ENCODE data around the gene IGDCC3. TPM values are rescaled to one million over a fixed set of nuclear protein-coding genes. Genes with fewer than 3 reads are reported as not detected.

IGDCC3 gene
- total and polyA plus RNA-seq, 2 donors from 2014 or later, result 0.22 to 0.49 TPM

- no peak for FAIRE-seq
Observed at GRCh38 chr15:65393557-65393956, 15.8 kb upstream of the IGDCC3 start.

GRCh38 chr15:65393091-65393490, 15.3 kb upstream of the IGDCC3 start:
- Histone ChIP-seq H3K9ac (ENCODE audit: low read length in 3 of 3) (no peak overlapping the region), H3K4me1 (ENCODE audit: control insufficient read depth in 2 of 3, insufficient read depth in 2 of 3, low read depth in 1 of 3, low read length in 3 of 3) (peaks cover 0 to 4% (median 0%) of the 10 kb centered on the region in 3 donors), H3K27ac (ENCODE audit: low read depth in 2 of 2, low read length in 2 of 2) (no peak overlapping the region), H3K27me3 (ENCODE audit: control insufficient read depth, insufficient read depth, low read length) (peaks cover 9% of the 10 kb centered on the region), H3K36me3 (ENCODE audit: control insufficient read depth in 2 of 3, insufficient read depth in 3 of 3, low read length in 3 of 3) (peaks cover 0 to 2% (median 0%) of the 10 kb centered on the region in 3 donors), H3K9me3 (ENCODE audit: control insufficient read depth in 2 of 3, insufficient read depth in 1 of 3, low read length in 3 of 3) (no peaks in the 10 kb centered on the region), H3K4me3 (ENCODE audit: low read length in 3 of 3) (no peak overlapping the region)
- DNase-seq, result peak in 1 of 5 donors; percentile 22
- TF ChIP-seq, protein P1, sequence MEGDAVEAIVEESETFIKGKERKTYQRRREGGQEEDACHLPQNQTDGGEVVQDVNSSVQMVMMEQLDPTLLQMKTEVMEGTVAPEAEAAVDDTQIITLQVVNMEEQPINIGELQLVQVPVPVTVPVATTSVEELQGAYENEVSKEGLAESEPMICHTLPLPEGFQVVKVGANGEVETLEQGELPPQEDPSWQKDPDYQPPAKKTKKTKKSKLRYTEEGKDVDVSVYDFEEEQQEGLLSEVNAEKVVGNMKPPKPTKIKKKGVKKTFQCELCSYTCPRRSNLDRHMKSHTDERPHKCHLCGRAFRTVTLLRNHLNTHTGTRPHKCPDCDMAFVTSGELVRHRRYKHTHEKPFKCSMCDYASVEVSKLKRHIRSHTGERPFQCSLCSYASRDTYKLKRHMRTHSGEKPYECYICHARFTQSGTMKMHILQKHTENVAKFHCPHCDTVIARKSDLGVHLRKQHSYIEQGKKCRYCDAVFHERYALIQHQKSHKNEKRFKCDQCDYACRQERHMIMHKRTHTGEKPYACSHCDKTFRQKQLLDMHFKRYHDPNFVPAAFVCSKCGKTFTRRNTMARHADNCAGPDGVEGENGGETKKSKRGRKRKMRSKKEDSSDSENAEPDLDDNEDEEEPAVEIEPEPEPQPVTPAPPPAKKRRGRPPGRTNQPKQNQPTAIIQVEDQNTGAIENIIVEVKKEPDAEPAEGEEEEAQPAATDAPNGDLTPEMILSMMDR (IDR thresholded peaks at IDR 0.05; ENCODE audit: borderline replicate concordance, extremely low read depth, insufficient read depth), result no peak
- intact Hi-C loops (cut with DNase I), result no loop called here
- FAIRE-seq, result no peak

More at GRCh38 chr15:65393557-65393956, 15.8 kb upstream of the IGDCC3 start:
- Histone ChIP-seq H3K9me3 (ENCODE audit: control insufficient read depth in 2 of 3, insufficient read depth in 1 of 3, low read length in 3 of 3) (no peaks in the 10 kb centered on the region), H3K9ac (ENCODE audit: low read length in 3 of 3) (no peak overlapping the region), H3K36me3 (ENCODE audit: control insufficient read depth in 2 of 3, insufficient read depth in 3 of 3, low read length in 3 of 3) (peaks cover 0 to 2% (median 0%) of the 10 kb centered on the region in 3 donors), H3K4me1 (ENCODE audit: control insufficient read depth in 2 of 3, insufficient read depth in 2 of 3, low read depth in 1 of 3, low read length in 3 of 3) (peaks cover 0 to 4% (median 0%) of the 10 kb centered on the region in 3 donors), H3K27me3 (ENCODE audit: control insufficient read depth, insufficient read depth, low read length) (peaks cover 9% of the 10 kb centered on the region), H3K4me3 (ENCODE audit: low read length in 3 of 3) (no peak overlapping the region), H3K27ac (ENCODE audit: low read depth in 2 of 2, low read length in 2 of 2) (no peak overlapping the region)
- TF ChIP-seq, protein P1 (IDR thresholded peaks at IDR 0.05; ENCODE audit: borderline replicate concordance, extremely low read depth, insufficient read depth), result no peak
- intact Hi-C loops (cut with DNase I), result no loop called here
- peak in 1 of 5 donors; percentile 24 for DNase-seq

DNA sequence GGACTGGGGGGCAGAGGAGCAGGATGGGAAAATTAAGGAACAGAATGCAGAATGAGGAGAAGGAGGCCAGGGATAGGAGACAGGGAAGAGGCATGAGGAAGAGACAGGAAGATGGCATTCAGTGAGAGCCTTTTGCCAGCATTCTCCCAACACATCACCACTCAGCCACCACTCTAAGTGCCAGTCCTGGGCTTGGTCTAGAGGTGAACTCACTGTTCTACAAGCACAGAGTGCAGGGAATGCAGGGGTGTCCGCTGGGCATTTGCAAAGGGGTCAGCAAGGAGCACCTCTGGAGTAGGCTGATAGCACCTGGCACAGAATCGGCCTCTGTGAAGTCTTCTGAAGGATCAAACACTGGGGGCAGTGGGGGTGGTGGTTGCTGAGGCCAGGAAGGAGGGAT, 14.6 kb upstream of the IGDCC3 start:
- TF ChIP-seq, protein P1 (IDR thresholded peaks at IDR 0.05; ENCODE audit: borderline replicate concordance, extremely low read depth, insufficient read depth), result no peak
- H3K9me3 ChIP-seq (ENCODE audit: control insufficient read depth in 2 of 3, insufficient read depth in 1 of 3, low read length in 3 of 3), result no peaks in the 10 kb centered on the region
- no peak overlapping the region for H3K9ac ChIP-seq (ENCODE audit: low read length in 3 of 3)
- H3K4me3 ChIP-seq (ENCODE audit: low read length in 3 of 3), result no peak overlapping the region
- H3K36me3 ChIP-seq (ENCODE audit: control insufficient read depth in 2 of 3, insufficient read depth in 3 of 3, low read length in 3 of 3), result peaks cover 0 to 2% (median 0%) of the 10 kb centered on the region in 3 donors
- intact Hi-C loops (cut with DNase I), result no loop called here
- H3K4me1 ChIP-seq (ENCODE audit: control insufficient read depth in 2 of 3, insufficient read depth in 2 of 3, low read depth in 1 of 3, low read length in 3 of 3), result peaks cover 0 to 4% (median 0%) of the 10 kb centered on the region in 3 donors
- peaks cover 9% of the 10 kb centered on the region for H3K27me3 ChIP-seq (ENCODE audit: control insufficient read depth, insufficient read depth, low read length)
- DNase-seq (peak in 1 of 5 donors; percentile 29), FAIRE-seq (no peak)
- H3K27ac ChIP-seq (ENCODE audit: low read depth in 2 of 2, low read length in 2 of 2), result no peak overlapping the region

DNA sequence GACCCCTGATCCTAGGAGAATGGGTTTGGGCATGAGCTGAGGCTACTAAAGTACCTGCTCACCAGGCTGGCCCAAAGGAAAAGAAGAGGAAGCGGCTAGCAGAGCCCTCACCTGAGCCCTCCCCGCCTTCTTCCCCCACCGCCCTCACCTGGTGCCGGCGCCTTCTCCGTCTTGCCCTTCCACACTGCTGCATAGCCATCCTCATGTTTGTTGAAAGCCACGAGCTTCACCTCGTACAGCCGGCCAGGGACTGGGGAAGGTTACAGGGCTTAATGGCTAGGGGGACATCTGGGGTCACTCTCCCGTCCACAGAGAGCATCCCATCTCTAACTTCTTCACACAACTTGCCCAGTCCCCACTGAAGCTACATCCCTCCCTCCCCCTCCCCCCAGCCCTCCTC, 13.9 kb upstream of the IGDCC3 start:
- Histone ChIP-seq H3K9ac (ENCODE audit: low read length in 3 of 3) (no peak overlapping the region), H3K36me3 (ENCODE audit: control insufficient read depth in 2 of 3, insufficient read depth in 3 of 3, low read length in 3 of 3) (peaks cover 0 to 2% (median 0%) of the 10 kb centered on the region in 3 donors), H3K27me3 (ENCODE audit: control insufficient read depth, insufficient read depth, low read length) (peaks cover 6% of the 10 kb centered on the region), H3K27ac (ENCODE audit: low read depth in 2 of 2, low read length in 2 of 2) (no peak overlapping the region), H3K4me3 (ENCODE audit: low read length in 3 of 3) (no peak overlapping the region), H3K4me1 (ENCODE audit: control insufficient read depth in 2 of 3, insufficient read depth in 2 of 3, low read depth in 1 of 3, low read length in 3 of 3) (peaks cover 0 to 4% (median 0%) of the 10 kb centered on the region in 3 donors), H3K9me3 (ENCODE audit: control insufficient read depth in 2 of 3, insufficient read depth in 1 of 3, low read length in 3 of 3) (no peaks in the 10 kb centered on the region)
- TF ChIP-seq, protein P1 (IDR thresholded peaks at IDR 0.05; ENCODE audit: borderline replicate concordance, extremely low read depth, insufficient read depth), result no peak
- intact Hi-C loops (cut with DNase I), result no loop called here
- no peak for DNase-seq
- no peak for FAIRE-seq
